Uterus (tissue), 4 donors: ENCODE measurements around the gene ICAM3. TPM values are rescaled to one million over a fixed set of nuclear protein-coding genes. Genes with fewer than 3 reads are reported as not detected.
"Not testable (repeated sequence)": the region's sequence is repeated elsewhere in the genome, so short reads cannot be mapped to it uniquely, and the experiment has no call there.

Source experiments
- DNase-seq, 2 donors: peaks; one replicate each; pipeline ENCODE4 v3.0.0-alpha.2; 2019 to 2020
- H3K27ac ChIP-seq, 2 donors: fragments of 200-600 bp; sonication (generic); 1 replicate in 1 of 2; 2 replicates in 1 of 2; pipeline ENCODE4 v1.5.1; 2016 to 2018
- H3K27me3 ChIP-seq, 2 donors: fragments of 200-600 bp; sonication (generic); one replicate each; pipeline ENCODE4 v1.5.1; 2018 to 2019; ENCODE audit warnings: control low read depth in 1 of 2
- H3K36me3 ChIP-seq, 2 donors: fragments of 200-600 bp; sonication (generic); one replicate each; pipeline ENCODE4 v1.5.1; 2019; ENCODE audit warnings: control low read depth in 1 of 2
- H3K4me1 ChIP-seq, 2 donors: fragments of 200-600 bp; sonication (generic); one replicate each; pipeline ENCODE4 v1.5.1; 2018 to 2019; ENCODE audit warnings: control low read depth in 1 of 2
- H3K4me3 ChIP-seq, 2 donors: fragments of 200-600 bp; sonication (generic); 1 replicate in 1 of 2; 2 replicates in 1 of 2; pipeline ENCODE4 v1.5.1; 2018 to 2019; ENCODE audit warnings: mild to moderate bottlenecking in 1 of 2
- H3K9me3 ChIP-seq, 2 donors: fragments of 200-600 bp; sonication (generic); one replicate each; pipeline ENCODE4 v1.5.1; 2019; ENCODE audit warnings: control low read depth in 1 of 2
- CTCF ChIP-seq, 4 experiments: fragments of 200-600 bp in 2 of 4; fragments of 450-650 bp in 2 of 4; sonication (generic) in 2 of 4; IDR thresholded peaks; one replicate each; pipeline ENCODE4 v1.5.1; 2016 to 2019; ENCODE audit warnings: antibody characterized with exemption in 4 of 4, mild to moderate bottlenecking in 2 of 4, moderate library complexity in 1 of 4
- POLR2A ChIP-seq, 2 donors: fragments of 450-650 bp; IDR thresholded peaks; one replicate each; pipeline ENCODE4 v1.6.1; 2016; ENCODE audit warnings: antibody characterized with exemption in 2 of 2, mild to moderate bottlenecking in 1 of 2, moderate library complexity in 1 of 2
- intact Hi-C: fragments of 100-400 bp; cut with DNase I; formaldehyde crosslinking; loops from one replicate; pipeline ENCODE4 v1.15.1; 2023; ENCODE audit warnings: low total_unique reads
- total RNA-seq, 4 donors: library from RNA; depleted of rRNA in 3 of 4; stranded (reverse); fragments of >200 nt in 3 of 4; gene quantifications; one replicate each; pipeline versions ENCODE4 v1.1.0 to v1.2.4, GENCODE V29; 2014 to 2023
- donor health status: DM: yes; HTN: yes; CAD: no.

ICAM3 gene
- total RNA-seq, 4 donors from 2014 or later = 3.0 to 65.3 (median 6.2) TPM

GRCh38 chr19:10346509-10346908 lies 7.1 kb upstream of the ICAM3 start:
- TF ChIP-seq POLR2A (IDR thresholded peaks at IDR 0.05) (no peak), CTCF (IDR thresholded peaks at IDR 0.05) (no peak)
- DNase-seq = no peak
- Histone ChIP-seq H3K36me3 (no peaks in the 10 kb centered on the region), H3K27ac (no peak overlapping the region), H3K9me3 (no peaks in the 10 kb centered on the region), H3K4me1 (no peaks in the 10 kb centered on the region), H3K27me3 (no peaks in the 10 kb centered on the region), H3K4me3 (no peak overlapping the region)
- intact Hi-C loops = no loop called here

GRCh38 chr19:10344780-10345179 lies 5.4 kb upstream of the ICAM3 start:
- intact Hi-C loops = no loop called here
- H3K4me3 ChIP-seq = no peak overlapping the region
- no peaks in the 10 kb centered on the region for H3K36me3 ChIP-seq
- H3K27ac ChIP-seq = no peak overlapping the region
- TF ChIP-seq CTCF (IDR thresholded peaks at IDR 0.05) (no peak), POLR2A (IDR thresholded peaks at IDR 0.05) (no peak)
- DNase-seq = no peak
- H3K27me3 ChIP-seq = no peaks in the 10 kb centered on the region
- no peaks in the 10 kb centered on the region for H3K4me1 ChIP-seq
- H3K9me3 ChIP-seq = no peaks in the 10 kb centered on the region

- Histone ChIP-seq H3K4me3 (no peak overlapping the region), H3K4me1 (no peaks in the 10 kb centered on the region), H3K27me3 (no peaks in the 10 kb centered on the region), H3K9me3 (no peaks in the 10 kb centered on the region), H3K36me3 (no peaks in the 10 kb centered on the region), H3K27ac (no peak overlapping the region)
- TF ChIP-seq POLR2A (IDR thresholded peaks at IDR 0.05) (no peak), CTCF (IDR thresholded peaks at IDR 0.05) (no peak)
- no peak for DNase-seq
- intact Hi-C loops = no loop called here
These were observed 4.1 kb upstream of the ICAM3 start for GRCh38 chr19:10343495-10343894.

- H3K4me3 ChIP-seq = no peak overlapping the region
- H3K27me3 ChIP-seq = no peaks in the 10 kb centered on the region
- no peak for DNase-seq
- intact Hi-C loops = loop anchor here (10.0 kb wide), 1 partner anchor 45 kb away; the partner anchor contains the start of gene TYK2
- TF ChIP-seq CTCF (IDR thresholded peaks at IDR 0.05) (no peak), POLR2A (IDR thresholded peaks at IDR 0.05) (no peak)
- no peaks in the 10 kb centered on the region for H3K9me3 ChIP-seq
- no peaks in the 10 kb centered on the region for H3K36me3 ChIP-seq
- H3K4me1 ChIP-seq = no peaks in the 10 kb centered on the region
- H3K27ac ChIP-seq = no peak overlapping the region
These were observed 553 bp upstream of the ICAM3 start for GRCh38 chr19:10339977-10340376.

GRCh38 chr19:10338940-10339339 lies 484 bp downstream of the ICAM3 start:
- Histone ChIP-seq H3K36me3 (no peaks in the 10 kb centered on the region), H3K27ac (no peak overlapping the region), H3K4me3 (no peak overlapping the region), H3K4me1 (no peaks in the 10 kb centered on the region), H3K27me3 (no peaks in the 10 kb centered on the region), H3K9me3 (no peaks in the 10 kb centered on the region)
- no peak for TF ChIP-seq CTCF (IDR thresholded peaks at IDR 0.05)
- DNase-seq = no peak
- intact Hi-C loops = loop anchor here (10.0 kb wide), 1 partner anchor 46 kb away; the partner anchor contains the start of gene TYK2

- not testable (repeated sequence) for H3K9me3 ChIP-seq, H3K27ac ChIP-seq, DNase-seq, H3K4me3 ChIP-seq, H3K27me3 ChIP-seq, H3K4me1 ChIP-seq, H3K36me3 ChIP-seq
- intact Hi-C loops = loop anchor here (10.0 kb wide), 1 partner anchor 48 kb away; the partner anchor contains the start of gene TYK2
These were observed 2.7 kb downstream of the ICAM3 start for GRCh38 chr19:10336725-10337124.
